CD4-positive, alpha-beta T cell treated with Interleukin-15 for 1 hour (primary cell): ENCODE measurements around the gene HECW1.

Experiments
- DNase-seq: peaks from one replicate; pipeline ENCODE4 v3.0.0-alpha.2; 2020

The HECW1 gene

GRCh38 chr7:43385309-43385680 is 272.8 kb downstream of the HECW1 start:
- DNase-seq = no peak

GRCh38 chr7:43385856-43386255 is 273.4 kb downstream of the HECW1 start:
- no peak for DNase-seq

GRCh38 chr7:43387932-43388331 is 275.5 kb downstream of the HECW1 start:
- no peak for DNase-seq

- DNase-seq = no peak
These were observed 278.1 kb downstream of the HECW1 start for GRCh38 chr7:43390576-43390975.

GRCh38 chr7:43391518-43391917 is 279.1 kb downstream of the HECW1 start:
- no peak for DNase-seq

- DNase-seq = no peak
These were observed 280.3 kb downstream of the HECW1 start for GRCh38 chr7:43392638-43393330.

GRCh38 chr7:43394441-43395130 is 282.1 kb downstream of the HECW1 start:
- DNase-seq = no peak

- no peak for DNase-seq
These were observed 282.9 kb downstream of the HECW1 start for GRCh38 chr7:43395351-43395750.

- DNase-seq = no peak
These were observed 283.8 kb downstream of the HECW1 start for GRCh38 chr7:43396187-43396740.

GRCh38 chr7:43398831-43399230 is 286.4 kb downstream of the HECW1 start:
- no peak for DNase-seq

GRCh38 chr7:43405948-43406347 is 293.5 kb downstream of the HECW1 start:
- DNase-seq = no peak

- DNase-seq = no peak
These were observed 294.5 kb downstream of the HECW1 start for GRCh38 chr7:43406961-43407360.

GRCh38 chr7:43408981-43409380 is 296.5 kb downstream of the HECW1 start:
- DNase-seq = no peak

GRCh38 chr7:43417455-43417854 is 305.0 kb downstream of the HECW1 start:
- no peak for DNase-seq

GRCh38 chr7:43430411-43430810 is 318.0 kb downstream of the HECW1 start:
- no peak for DNase-seq

- DNase-seq = no peak
These were observed 318.7 kb downstream of the HECW1 start for GRCh38 chr7:43431020-43431595.

GRCh38 chr7:43433639-43434038 is 321.2 kb downstream of the HECW1 start:
- no peak for DNase-seq

GRCh38 chr7:43437001-43437400 is 324.6 kb downstream of the HECW1 start:
- DNase-seq = no peak

GRCh38 chr7:43438897-43439479 is 326.5 kb downstream of the HECW1 start:
- no peak for DNase-seq

- DNase-seq = peak; percentile 48
These were observed 327.4 kb downstream of the HECW1 start for GRCh38 chr7:43439631-43440401.

- DNase-seq = no peak
These were observed 329.0 kb downstream of the HECW1 start for GRCh38 chr7:43441231-43442130.

GRCh38 chr7:43443381-43443780 is 330.9 kb downstream of the HECW1 start:
- no peak for DNase-seq
